ENCODE data around the gene SPATA9.

DNA sequence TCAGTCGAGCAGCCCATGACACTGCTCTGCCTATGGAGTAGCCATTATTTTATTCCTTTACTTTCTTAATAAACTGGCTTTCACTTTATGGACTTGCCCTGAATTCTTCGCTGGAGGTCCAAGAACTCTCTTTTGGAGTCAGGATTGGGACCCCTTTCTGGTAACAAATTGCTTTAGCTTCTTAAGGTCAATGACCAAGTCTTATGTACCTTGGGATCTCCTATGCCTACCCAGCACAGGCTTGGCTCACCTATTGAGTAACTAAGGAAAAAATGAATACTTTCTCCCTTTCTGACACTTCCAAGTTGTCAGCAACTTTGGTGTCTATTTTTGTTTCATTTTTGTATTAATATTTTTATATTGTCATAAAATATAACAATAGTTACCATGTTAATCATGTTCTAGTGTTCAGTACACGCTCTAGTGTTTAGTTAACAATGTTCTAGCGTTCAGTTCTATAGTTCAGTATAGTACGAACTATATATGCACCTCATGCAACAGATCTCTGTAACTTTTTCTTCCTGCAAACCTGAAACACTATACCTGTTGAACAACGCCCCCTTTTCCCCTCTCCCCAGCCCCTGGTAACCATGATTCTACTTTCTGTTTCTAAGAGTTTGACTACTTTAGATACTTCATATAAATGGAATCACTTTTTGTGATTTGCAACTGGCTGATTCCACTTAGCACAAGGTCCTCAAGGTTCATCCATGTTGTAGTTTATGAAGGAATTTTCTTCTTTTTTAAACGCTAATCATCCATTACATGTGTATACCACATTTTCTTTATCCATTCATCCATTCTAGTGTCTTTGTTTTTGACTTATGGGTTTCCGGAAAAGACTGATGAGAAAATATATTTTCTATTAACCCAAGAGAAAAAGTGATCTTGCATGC is 46.6 kb upstream of the SPATA9 start:
- TF ChIP-seq, protein P1, sequence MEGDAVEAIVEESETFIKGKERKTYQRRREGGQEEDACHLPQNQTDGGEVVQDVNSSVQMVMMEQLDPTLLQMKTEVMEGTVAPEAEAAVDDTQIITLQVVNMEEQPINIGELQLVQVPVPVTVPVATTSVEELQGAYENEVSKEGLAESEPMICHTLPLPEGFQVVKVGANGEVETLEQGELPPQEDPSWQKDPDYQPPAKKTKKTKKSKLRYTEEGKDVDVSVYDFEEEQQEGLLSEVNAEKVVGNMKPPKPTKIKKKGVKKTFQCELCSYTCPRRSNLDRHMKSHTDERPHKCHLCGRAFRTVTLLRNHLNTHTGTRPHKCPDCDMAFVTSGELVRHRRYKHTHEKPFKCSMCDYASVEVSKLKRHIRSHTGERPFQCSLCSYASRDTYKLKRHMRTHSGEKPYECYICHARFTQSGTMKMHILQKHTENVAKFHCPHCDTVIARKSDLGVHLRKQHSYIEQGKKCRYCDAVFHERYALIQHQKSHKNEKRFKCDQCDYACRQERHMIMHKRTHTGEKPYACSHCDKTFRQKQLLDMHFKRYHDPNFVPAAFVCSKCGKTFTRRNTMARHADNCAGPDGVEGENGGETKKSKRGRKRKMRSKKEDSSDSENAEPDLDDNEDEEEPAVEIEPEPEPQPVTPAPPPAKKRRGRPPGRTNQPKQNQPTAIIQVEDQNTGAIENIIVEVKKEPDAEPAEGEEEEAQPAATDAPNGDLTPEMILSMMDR (IDR thresholded peaks at IDR 0.05) = no peak
- TF ChIP-seq POLR2A (IDR thresholded peaks at IDR 0.05) = no peak
- TF ChIP-seq POLR2AphosphoS5 (IDR thresholded peaks at IDR 0.05) = no peak
- no peak for TF ChIP-seq EP300 (IDR thresholded peaks at IDR 0.05; ENCODE audit: low read depth)
